Measurements from ENCODE around the gene SPATA46.

SPATA46 gene

GRCh38 chr1:162327788-162328165, 48.9 kb downstream of the SPATA46 start:
- no peak overlapping the region for H3K4me3 ChIP-seq (ENCODE audit: low read length, poor library complexity, severe bottlenecking)

DNA sequence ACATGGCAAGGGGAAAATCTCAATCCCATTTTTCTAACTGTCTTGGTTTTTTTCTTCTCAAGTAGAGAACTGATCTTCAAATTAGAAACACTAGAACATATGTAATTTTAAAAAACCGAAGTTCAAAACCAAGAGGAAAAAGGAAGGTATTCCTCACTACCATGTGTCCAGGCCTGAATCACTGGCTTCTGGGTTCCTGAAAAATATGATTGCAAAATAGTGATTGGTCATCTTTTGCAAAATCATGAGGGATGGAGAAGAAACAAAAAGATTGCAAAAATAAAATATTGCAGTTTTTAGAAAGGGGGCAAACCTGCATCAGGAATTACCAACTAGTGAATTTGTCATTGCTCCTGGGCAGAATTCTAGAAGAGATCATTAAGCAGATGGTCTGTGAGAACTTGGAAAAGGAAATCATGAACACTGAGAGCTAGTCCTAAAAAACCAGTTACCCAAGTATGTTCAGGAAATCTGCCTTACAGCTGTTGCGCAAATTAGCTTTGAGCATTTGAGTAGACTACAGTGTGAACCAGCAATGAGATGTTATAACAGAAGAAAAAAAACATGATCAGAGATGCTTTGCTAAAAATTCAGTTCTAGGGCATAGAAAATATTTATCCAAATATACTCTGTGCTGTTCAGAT, 49.4 kb downstream of the SPATA46 start:
- Histone ChIP-seq H3K9me3 (ENCODE audit: insufficient read depth, low read depth, low read length) (no peaks in the 10 kb centered on the region), H4K20me1 (ENCODE audit: insufficient read depth, low read length, poor library complexity, severe bottlenecking) (no peaks in the 10 kb centered on the region), H3K4me2 (ENCODE audit: low read depth, low read length, poor library complexity, severe bottlenecking) (no peak overlapping the region), H3K4me3 (ENCODE audit: low read length, poor library complexity, severe bottlenecking) (no peak overlapping the region), H3K27me3 (ENCODE audit: insufficient read depth, low read length, poor library complexity, severe bottlenecking) (no peaks in the 10 kb centered on the region), H3K36me3 (ENCODE audit: insufficient read depth, low read length) (no peaks in the 10 kb centered on the region), H3K9ac (ENCODE audit: low read depth, low read length, poor library complexity, severe bottlenecking) (no peak overlapping the region), H3F3A (ENCODE audit: low read depth) (no peaks in the 10 kb centered on the region), H3K4me1 (ENCODE audit: insufficient read depth, low read length, poor library complexity, severe bottlenecking) (peaks cover 14% of the 10 kb centered on the region), H2AFZ (ENCODE audit: low read length) (no peak overlapping the region), H3K9me2 (replicated peaks; ENCODE audit: low read depth, low read length) (no peaks in the 10 kb centered on the region), H3K79me2 (ENCODE audit: insufficient read depth, low read length) (no peaks in the 10 kb centered on the region)
- TF ChIP-seq EZH2phosphoT487 (IDR thresholded peaks at IDR 0.05; ENCODE audit: borderline replicate concordance): no peak
- no peak for TF ChIP-seq CTCF (conservative IDR thresholded peaks at IDR 0.05; ENCODE audit: low read length)

More at GRCh38 chr1:162327788-162328165, 48.9 kb downstream of the SPATA46 start:
- TF ChIP-seq EZH2phosphoT487 (IDR thresholded peaks at IDR 0.05; ENCODE audit: borderline replicate concordance) (no peak), CTCF (conservative IDR thresholded peaks at IDR 0.05; ENCODE audit: low read length) (no peak)
- Histone ChIP-seq H3K79me2 (ENCODE audit: insufficient read depth, low read length) (no peaks in the 10 kb centered on the region), H3K4me1 (ENCODE audit: insufficient read depth, low read length, poor library complexity, severe bottlenecking) (peaks cover 14% of the 10 kb centered on the region), H3F3A (ENCODE audit: low read depth) (no peaks in the 10 kb centered on the region), H3K36me3 (ENCODE audit: insufficient read depth, low read length) (no peaks in the 10 kb centered on the region), H3K9ac (ENCODE audit: low read depth, low read length, poor library complexity, severe bottlenecking) (no peak overlapping the region), H3K9me2 (replicated peaks; ENCODE audit: low read depth, low read length) (no peaks in the 10 kb centered on the region), H4K20me1 (ENCODE audit: insufficient read depth, low read length, poor library complexity, severe bottlenecking) (no peaks in the 10 kb centered on the region), H3K4me2 (ENCODE audit: low read depth, low read length, poor library complexity, severe bottlenecking) (no peak overlapping the region), H2AFZ (ENCODE audit: low read length) (no peak overlapping the region), H3K27me3 (ENCODE audit: insufficient read depth, low read length, poor library complexity, severe bottlenecking) (no peaks in the 10 kb centered on the region), H3K9me3 (ENCODE audit: insufficient read depth, low read depth, low read length) (no peaks in the 10 kb centered on the region)

DNA sequence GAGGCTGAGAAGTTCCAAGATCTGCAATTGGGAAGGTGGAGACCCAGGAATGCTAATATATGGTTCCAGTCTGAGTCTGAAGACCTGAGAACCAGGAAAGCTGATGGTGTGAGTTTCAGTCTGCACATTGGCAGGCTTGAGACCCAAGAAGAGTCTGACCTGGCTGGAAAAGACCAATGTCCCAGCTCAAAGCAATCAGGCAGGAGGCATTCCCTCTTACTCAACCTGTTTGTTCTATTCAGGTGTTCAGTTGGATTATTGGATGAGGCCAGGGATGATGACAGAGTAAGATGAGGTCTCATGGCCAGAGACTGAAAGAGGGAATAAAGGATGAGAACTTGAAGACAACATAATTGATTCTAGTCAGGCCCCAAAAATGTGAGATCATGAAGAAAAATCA, 50.1 kb downstream of the SPATA46 start:
- no peaks in the 10 kb centered on the region for H3K79me2 ChIP-seq (ENCODE audit: insufficient read depth, low read length)

More for the DNA sequence above, 50.1 kb downstream of the SPATA46 start:
- H3K36me3 ChIP-seq (ENCODE audit: insufficient read depth, low read length): no peaks in the 10 kb centered on the region
- no peak overlapping the region for H3K9ac ChIP-seq (ENCODE audit: low read depth, low read length, poor library complexity, severe bottlenecking)
- H3K9me3 ChIP-seq (ENCODE audit: insufficient read depth, low read depth, low read length): no peaks in the 10 kb centered on the region
- H3F3A ChIP-seq (ENCODE audit: low read depth): no peaks in the 10 kb centered on the region
- H3K4me3 ChIP-seq (ENCODE audit: low read length, poor library complexity, severe bottlenecking): no peak overlapping the region
- H4K20me1 ChIP-seq (ENCODE audit: insufficient read depth, low read length, poor library complexity, severe bottlenecking): no peaks in the 10 kb centered on the region
- no peak overlapping the region for H2AFZ ChIP-seq (ENCODE audit: low read length)
- H3K27me3 ChIP-seq (ENCODE audit: insufficient read depth, low read length, poor library complexity, severe bottlenecking): no peaks in the 10 kb centered on the region
- peaks cover 9% of the 10 kb centered on the region for H3K4me1 ChIP-seq (ENCODE audit: insufficient read depth, low read length, poor library complexity, severe bottlenecking)
- no peak for TF ChIP-seq EZH2phosphoT487 (IDR thresholded peaks at IDR 0.05; ENCODE audit: borderline replicate concordance)
- no peak for TF ChIP-seq CTCF (conservative IDR thresholded peaks at IDR 0.05; ENCODE audit: low read length)
- no peaks in the 10 kb centered on the region for H3K9me2 ChIP-seq (replicated peaks; ENCODE audit: low read depth, low read length)
- H3K4me2 ChIP-seq (ENCODE audit: low read depth, low read length, poor library complexity, severe bottlenecking): no peak overlapping the region
